HepG2 (cell line): Measurements from ENCODE around the gene SIT1. TPM values are rescaled to one million over a fixed set of nuclear protein-coding genes. Genes with fewer than 3 reads are reported as not detected.

Experiments
- ATAC-seq: fragments of 200-7000 bp; cut with Tn5 transposase; 3 replicates; pipeline ENCODE4 v1.9.1; 2020; ENCODE audit warnings: mild to moderate bottlenecking, moderate library complexity
- BruUV-seq: library from RNA; stranded (reverse); fragments of 400-500 nt; replicated peaks from 2 replicates; lab custom pipeline; 2021; lab: Mats Ljungman, UMichigan
- CTCF ChIA-PET: fragments of 300-600 bp; formaldehyde crosslinking; extraction: SDS; loops from one replicate; lab custom pipeline; 2021; ENCODE audit warnings: low total read pairs, inconsistent platforms, low intra/inter-chr PET ratio; lab: Yijun Ruan, JAX
- POLR2A ChIA-PET: fragments of 350-600 bp; sonication (Branson Sonifier 250); formaldehyde crosslinking; loops from one replicate; lab custom pipeline; 2020; ENCODE audit warnings: antibody characterized with exemption, inconsistent platforms; lab: Yijun Ruan, JAX
- DNase-seq: peaks from one replicate; pipeline ENCODE4 v3.0.0-alpha.2; 2015; ENCODE audit warnings: low spot score
- FAIRE-seq: peaks from 3 replicates; lab custom pipeline; 2011; peaks lifted over from hg19 to GRCh38; lab: Jason Lieb, UNC
- H2AFZ ChIP-seq: one replicate; pipeline ENCODE4 v1.6.1; 2011; ENCODE audit warnings: low read length, inconsistent platforms
- H3K27ac ChIP-seq: fragments of 300-600 bp; 3 replicates; pipeline ENCODE4 v1.8.0; 2011; ENCODE audit warnings: mixed run types, mild to moderate bottlenecking, mixed read lengths, low read length, inconsistent platforms; ENCODE audit not compliant: insufficient read depth; ENCODE audit errors: extremely low read length
- H3K27me3 ChIP-seq, 2 experiments: fragments of 200-600 bp in 1 of 2; 2 replicates in 1 of 2; 3 replicates in 1 of 2; pipeline versions ENCODE4 v1.6.0 to v1.8.0; 2011; ENCODE audit warnings: low read length in 2 of 2, mild to moderate bottlenecking in 2 of 2, moderate library complexity in 2 of 2, inconsistent platforms in 1 of 2; ENCODE audit not compliant: insufficient read depth in 2 of 2, control insufficient read depth in 1 of 2
- H3K36me3 ChIP-seq, 2 experiments: fragments of 200-600 bp in 1 of 2; replicated peaks in 1 of 2; 2 replicates in 1 of 2; 3 replicates in 1 of 2; pipeline versions ENCODE4 v1.5.1 to v1.8.0; 2011; ENCODE audit warnings: low read length in 2 of 2, inconsistent platforms in 1 of 2; ENCODE audit not compliant: insufficient read depth in 2 of 2, control insufficient read depth in 1 of 2
- H3K4me1 ChIP-seq: 2 replicates; pipeline ENCODE4 v1.5.1; 2012; ENCODE audit warnings: low read length, inconsistent platforms; ENCODE audit not compliant: insufficient read depth
- H3K4me2 ChIP-seq: 2 replicates; pipeline ENCODE4 v1.6.0; 2011; ENCODE audit warnings: low read depth, low read length, inconsistent platforms
- H3K4me3 ChIP-seq, 3 experiments: fragments of 200-600 bp in 1 of 3; sonication (generic), shearing (Covaris generic) in 1 of 3; replicated peaks in 1 of 3; 2 replicates each; pipeline ENCODE4 v1.5.1; 2011 to 2016; ENCODE audit warnings: low read length in 3 of 3, inconsistent platforms in 2 of 3, low read depth in 2 of 3, mild to moderate bottlenecking in 2 of 3, control low read depth in 1 of 3, mixed read lengths in 1 of 3; ENCODE audit not compliant: insufficient read depth in 1 of 3
- H3K79me2 ChIP-seq: one replicate; pipeline ENCODE4 v1.6.1; 2011; ENCODE audit warnings: low read length, inconsistent platforms; ENCODE audit not compliant: insufficient read depth
- H3K9ac ChIP-seq: 2 replicates; pipeline ENCODE4 v1.6.0; 2011; ENCODE audit warnings: mild to moderate bottlenecking, low read depth, low read length, inconsistent platforms; ENCODE audit not compliant: insufficient read depth
- H3K9me3 ChIP-seq: 2 replicates; pipeline ENCODE4 v1.5.1; 2012; ENCODE audit warnings: mild to moderate bottlenecking, low read length
- H4K20me1 ChIP-seq: 2 replicates; pipeline ENCODE4 v1.6.0; 2011; ENCODE audit warnings: inconsistent platforms, mild to moderate bottlenecking, low read length, moderate library complexity; ENCODE audit not compliant: insufficient read depth
- ESRRA ChIP-seq: sonication (generic); formaldehyde crosslinking; IDR thresholded peaks from 2 replicates; pipeline ENCODE4 v1.5.1; 2020; ENCODE audit warnings: mild to moderate bottlenecking, low read depth, missing genetic modification reagents
- KDM4B ChIP-seq: sonication (generic); formaldehyde crosslinking; IDR thresholded peaks from 2 replicates; pipeline ENCODE4 v1.4.0; 2020; ENCODE audit warnings: missing genetic modification reagents
- PHF20 ChIP-seq: sonication (generic); formaldehyde crosslinking; IDR thresholded peaks from 2 replicates; pipeline ENCODE4 v1.5.0; 2020; ENCODE audit warnings: mild to moderate bottlenecking, missing genetic modification reagents
- ZNF24 ChIP-seq: fragments of 450-650 bp; IDR thresholded peaks from 2 replicates; pipeline ENCODE4 v1.6.1; 2017; ENCODE audit warnings: antibody characterized with exemption, mild to moderate bottlenecking
- ZNF773 ChIP-seq: sonication (generic); formaldehyde crosslinking; IDR thresholded peaks from 2 replicates; pipeline ENCODE4 v1.4.0; 2020; ENCODE audit warnings: missing genetic modification reagents, borderline replicate concordance
- ZNF841 ChIP-seq: sonication (generic); formaldehyde crosslinking; IDR thresholded peaks from 2 replicates; pipeline ENCODE4 v1.8.1; 2023; ENCODE audit warnings: missing genetic modification reagents, borderline replicate concordance
- WGBS: methylation state at CpG from one replicate; pipeline ENCODE4 v1.1.6; 2017; ENCODE audit warnings: low lambda C conversion rate; 5-methylcytosine and 5-hydroxymethylcytosine counted together
- in situ Hi-C: cut with HindIII; loops from 2 replicates; pipeline ENCODE4 v1.10.0; 2017; ENCODE audit warnings: low pct_unique_long_range_greater_than_20kb; ENCODE audit not compliant: extremely low pct_ligation_motif_present
- intact Hi-C: fragments of 100-400 bp; cut with micrococcal nuclease; formaldehyde crosslinking; loops from one replicate; pipeline ENCODE4 v1.10.0; 2022; ENCODE audit not compliant: unreplicated experiment
- polyA plus RNA-seq, 8 experiments: library from polyadenylated mRNA; depleted of rRNA in 3 of 8; stranded (reverse) in 7 of 8; unstranded in 1 of 8; fragments of >200 nt; fragmentation: Illumina TruSeq in 4 of 8; extraction: Trizol in 4 of 8; gene quantifications; 2 replicates each; pipeline versions ENCODE4 v1.2.1 to v1.2.3, GENCODE V29; 2011 to 2016; ENCODE audit warnings: low read depth in 4 of 8, missing spikeins in 1 of 8, mixed read lengths in 1 of 8; ENCODE audit not compliant: insufficient read depth in 1 of 8
- total RNA-seq, 5 experiments: library from RNA; depleted of rRNA; stranded (reverse); fragments of >200 nt; fragmentation: Illumina TruSeq; extraction: Trizol; gene quantifications; 2 replicates each; pipeline ENCODE4 v1.2.3, GENCODE V29; 2016; ENCODE audit warnings: low read depth in 1 of 5
- TF ChIP-seq, protein P1 (sequence below): sonication (generic); formaldehyde crosslinking; IDR thresholded peaks from 2 replicates; pipeline ENCODE4 v1.8.0; 2022; ENCODE audit warnings: mild to moderate bottlenecking, missing genetic modification reagents, borderline replicate concordance
- TF ChIP-seq, protein P2 (sequence below): IDR thresholded peaks from 2 replicates; pipeline ENCODE4 v1.6.1; 2016
- TF ChIP-seq, protein P3 (sequence below): fragments of 450-650 bp; IDR thresholded peaks from 2 replicates; pipeline ENCODE4 v1.6.1; 2017
- TF ChIP-seq, protein P4 (sequence below): sonication (generic); formaldehyde crosslinking; IDR thresholded peaks from 2 replicates; pipeline ENCODE4 v1.4.0; 2020; ENCODE audit warnings: low read depth, mild to moderate bottlenecking, missing genetic modification reagents
- TF ChIP-seq, protein P5 (sequence below): sonication (generic); formaldehyde crosslinking; IDR thresholded peaks from 2 replicates; pipeline ENCODE4 v1.8.1; 2023; ENCODE audit warnings: mild to moderate bottlenecking, missing genetic modification reagents

SIT1 gene
- total and polyA plus RNA-seq, 2 of the 13 experiments (the other 11 are each of a cell fraction or from before 2014, with no cell fraction given) = 0.09 to 6.7 TPM

DNA sequence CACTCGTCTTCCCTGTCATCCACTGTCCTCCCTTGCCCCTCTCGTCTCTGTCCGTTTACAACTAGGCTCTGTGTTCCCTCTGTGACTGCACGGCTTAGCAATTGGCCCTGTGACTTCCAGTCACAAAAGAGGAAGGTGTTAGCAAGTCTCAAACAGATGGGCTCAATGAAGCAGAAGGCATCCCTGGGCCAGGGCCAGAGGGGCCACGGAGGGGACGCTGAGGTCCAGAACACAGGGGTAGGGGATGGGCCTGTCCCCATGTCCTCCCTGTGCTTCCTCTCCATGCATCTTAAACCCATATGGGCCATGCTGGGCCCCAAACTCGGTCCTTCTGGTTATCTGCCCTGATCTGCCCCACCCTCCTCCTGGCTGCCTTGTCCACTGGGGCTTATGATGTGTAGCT is 32.4 kb downstream of the SIT1 start, which contains the start of gene CD72:
Gene CD72, minus strand, starts transcription at position 89 of the 403 bp plus-strand sequence. CDS start 110 bp downstream, outside the sequence.
- Histone ChIP-seq H3K27me3 (peaks cover 3 to 62% of the 10 kb centered on the region in 2 experiments; a peak in 3 of 5 replicates), H3K36me3 (no peaks in the 10 kb centered on the region), H3K4me2 (no peak within 1 kb of the TSS), H3K4me3 (no peak within 1 kb of the TSS), H2AFZ (no peak within 1 kb of the TSS), H3K4me1 (no peaks in the 10 kb centered on the region), H3K27ac (no peak within 1 kb of the TSS), H3K9ac (no peak within 1 kb of the TSS), H3K79me2 (no peaks in the 10 kb centered on the region), H4K20me1 (no peaks in the 10 kb centered on the region), H3K9me3 (no peaks in the 10 kb centered on the region)
- no TSS peak for BruUV-seq
- ChIA-PET POLR2A (no interaction called here), CTCF (no interaction called here)
- no peak for DNase-seq
- 11% methylated on average over 3 of the region's 7 CpGs for WGBS
- TF ChIP-seq ESRRA (CRISPR knock-in tag) (no peak), ZNF773 (CRISPR knock-in tag) (no peak), PHF20 (CRISPR knock-in tag) (no peak), KDM4B (no peak), ZNF841 (CRISPR knock-in tag) (no peak), ZNF24 (no peak)
- TF ChIP-seq, protein P1, sequence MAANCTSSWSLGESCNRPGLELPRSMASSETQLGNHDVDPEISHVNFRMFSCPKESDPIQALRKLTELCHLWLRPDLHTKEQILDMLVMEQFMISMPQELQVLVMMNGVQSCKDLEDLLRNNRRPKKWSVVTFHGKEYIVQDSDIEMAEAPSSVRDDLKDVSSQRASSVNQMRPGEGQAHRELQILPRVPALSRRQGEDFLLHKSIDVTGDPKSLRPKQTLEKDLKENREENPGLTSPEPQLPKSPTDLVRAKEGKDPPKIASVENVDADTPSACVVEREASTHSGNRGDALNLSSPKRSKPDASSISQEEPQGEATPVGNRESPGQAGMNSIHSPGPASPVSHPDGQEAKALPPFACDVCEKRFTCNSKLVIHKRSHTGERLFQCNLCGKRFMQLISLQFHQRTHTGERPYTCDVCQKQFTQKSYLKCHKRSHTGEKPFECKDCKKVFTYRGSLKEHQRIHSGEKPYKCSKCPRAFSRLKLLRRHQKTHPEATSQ (CRISPR knock-in tag) = no peak
- TF ChIP-seq, protein P2, sequence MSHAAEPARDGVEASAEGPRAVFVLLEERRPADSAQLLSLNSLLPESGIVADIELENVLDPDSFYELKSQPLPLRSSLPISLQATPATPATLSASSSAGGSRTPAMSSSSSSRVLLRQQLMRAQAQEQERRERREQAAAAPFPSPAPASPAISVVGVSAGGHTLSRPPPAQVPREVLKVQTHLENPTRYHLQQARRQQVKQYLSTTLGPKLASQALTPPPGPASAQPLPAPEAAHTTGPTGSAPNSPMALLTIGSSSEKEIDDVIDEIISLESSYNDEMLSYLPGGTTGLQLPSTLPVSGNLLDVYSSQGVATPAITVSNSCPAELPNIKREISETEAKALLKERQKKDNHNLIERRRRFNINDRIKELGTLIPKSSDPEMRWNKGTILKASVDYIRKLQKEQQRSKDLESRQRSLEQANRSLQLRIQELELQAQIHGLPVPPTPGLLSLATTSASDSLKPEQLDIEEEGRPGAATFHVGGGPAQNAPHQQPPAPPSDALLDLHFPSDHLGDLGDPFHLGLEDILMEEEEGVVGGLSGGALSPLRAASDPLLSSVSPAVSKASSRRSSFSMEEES (CRISPR knock-in tag) = no peak
- TF ChIP-seq, protein P3, sequence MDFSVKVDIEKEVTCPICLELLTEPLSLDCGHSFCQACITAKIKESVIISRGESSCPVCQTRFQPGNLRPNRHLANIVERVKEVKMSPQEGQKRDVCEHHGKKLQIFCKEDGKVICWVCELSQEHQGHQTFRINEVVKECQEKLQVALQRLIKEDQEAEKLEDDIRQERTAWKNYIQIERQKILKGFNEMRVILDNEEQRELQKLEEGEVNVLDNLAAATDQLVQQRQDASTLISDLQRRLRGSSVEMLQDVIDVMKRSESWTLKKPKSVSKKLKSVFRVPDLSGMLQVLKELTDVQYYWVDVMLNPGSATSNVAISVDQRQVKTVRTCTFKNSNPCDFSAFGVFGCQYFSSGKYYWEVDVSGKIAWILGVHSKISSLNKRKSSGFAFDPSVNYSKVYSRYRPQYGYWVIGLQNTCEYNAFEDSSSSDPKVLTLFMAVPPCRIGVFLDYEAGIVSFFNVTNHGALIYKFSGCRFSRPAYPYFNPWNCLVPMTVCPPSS = no peak
- TF ChIP-seq, protein P4, sequence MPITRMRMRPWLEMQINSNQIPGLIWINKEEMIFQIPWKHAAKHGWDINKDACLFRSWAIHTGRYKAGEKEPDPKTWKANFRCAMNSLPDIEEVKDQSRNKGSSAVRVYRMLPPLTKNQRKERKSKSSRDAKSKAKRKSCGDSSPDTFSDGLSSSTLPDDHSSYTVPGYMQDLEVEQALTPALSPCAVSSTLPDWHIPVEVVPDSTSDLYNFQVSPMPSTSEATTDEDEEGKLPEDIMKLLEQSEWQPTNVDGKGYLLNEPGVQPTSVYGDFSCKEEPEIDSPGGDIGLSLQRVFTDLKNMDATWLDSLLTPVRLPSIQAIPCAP (CRISPR knock-in tag) = no peak
- TF ChIP-seq, protein P5, sequence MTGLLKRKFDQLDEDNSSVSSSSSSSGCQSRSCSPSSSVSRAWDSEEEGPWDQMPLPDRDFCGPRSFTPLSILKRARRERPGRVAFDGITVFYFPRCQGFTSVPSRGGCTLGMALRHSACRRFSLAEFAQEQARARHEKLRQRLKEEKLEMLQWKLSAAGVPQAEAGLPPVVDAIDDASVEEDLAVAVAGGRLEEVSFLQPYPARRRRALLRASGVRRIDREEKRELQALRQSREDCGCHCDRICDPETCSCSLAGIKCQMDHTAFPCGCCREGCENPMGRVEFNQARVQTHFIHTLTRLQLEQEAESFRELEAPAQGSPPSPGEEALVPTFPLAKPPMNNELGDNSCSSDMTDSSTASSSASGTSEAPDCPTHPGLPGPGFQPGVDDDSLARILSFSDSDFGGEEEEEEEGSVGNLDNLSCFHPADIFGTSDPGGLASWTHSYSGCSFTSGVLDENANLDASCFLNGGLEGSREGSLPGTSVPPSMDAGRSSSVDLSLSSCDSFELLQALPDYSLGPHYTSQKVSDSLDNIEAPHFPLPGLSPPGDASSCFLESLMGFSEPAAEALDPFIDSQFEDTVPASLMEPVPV (CRISPR knock-in tag) = no peak
- ATAC-seq = no peak
- FAIRE-seq = no peak
- in situ Hi-C loops = no loop called here
- intact Hi-C loops = no loop called here
